DOHH2 (cell line): Measurements from ENCODE around the gene MPPED2.

ENCODE experiments used
- H3F3A ChIP-seq: fragments of 200-600 bp; sonication (generic), shearing (Covaris generic); 2 replicates; pipeline ENCODE4 v1.6.0; 2016; ENCODE audit warnings: antibody characterized with exemption, mild to moderate bottlenecking; ENCODE audit not compliant: control insufficient read depth, insufficient read depth
- H3K27ac ChIP-seq: fragments of 200-600 bp; sonication (generic); 2 replicates; pipeline ENCODE4 v1.5.1; 2014; ENCODE audit warnings: low read depth, mild to moderate bottlenecking, low read length, moderate library complexity
- H3K27me3 ChIP-seq: fragments of 200-600 bp; sonication (generic); 2 replicates; pipeline ENCODE4 v1.6.1; 2014; ENCODE audit warnings: mild to moderate bottlenecking, low read length, mixed read lengths; ENCODE audit not compliant: control insufficient read depth
- H3K36me3 ChIP-seq: fragments of 200-600 bp; sonication (generic); 2 replicates; pipeline ENCODE4 v1.6.1; 2014; ENCODE audit warnings: mild to moderate bottlenecking, low read length, moderate library complexity, mixed read lengths; ENCODE audit not compliant: control insufficient read depth
- H3K4me1 ChIP-seq: fragments of 200-600 bp; sonication (generic); 2 replicates; pipeline ENCODE4 v1.6.1; 2014; ENCODE audit warnings: mild to moderate bottlenecking, low read length, mixed read lengths; ENCODE audit not compliant: control insufficient read depth
- H3K4me2 ChIP-seq: fragments of 200-600 bp; sonication (generic); 2 replicates; pipeline ENCODE4 v1.6.0; 2014; ENCODE audit warnings: mild to moderate bottlenecking, low read length, moderate library complexity
- H3K4me3 ChIP-seq: fragments of 200-600 bp; sonication (generic); 2 replicates; pipeline ENCODE4 v1.5.1; 2014; ENCODE audit warnings: mild to moderate bottlenecking, low read length, mixed read lengths
- H3K79me2 ChIP-seq: fragments of 200-600 bp; sonication (generic); 2 replicates; pipeline ENCODE4 v1.6.1; 2014; ENCODE audit warnings: mild to moderate bottlenecking, low read length, mixed read lengths; ENCODE audit not compliant: control insufficient read depth
- H3K9me2 ChIP-seq: fragments of 200-600 bp; sonication (generic); replicated peaks from 2 replicates; pipeline ENCODE4 v1.6.1; 2014; ENCODE audit warnings: mild to moderate bottlenecking, low read length, mixed read lengths; ENCODE audit not compliant: control insufficient read depth
- H3K9me3 ChIP-seq: fragments of 200-600 bp; sonication (generic); 2 replicates; pipeline ENCODE4 v1.6.1; 2014; ENCODE audit warnings: antibody characterized with exemption, low read length, mixed read lengths; ENCODE audit not compliant: control insufficient read depth, insufficient read depth
- H4K20me1 ChIP-seq: fragments of 200-600 bp; sonication (generic); 2 replicates; pipeline ENCODE4 v1.6.0; 2014; ENCODE audit warnings: low read depth, mild to moderate bottlenecking, antibody characterized with exemption, low read length, moderate library complexity; ENCODE audit not compliant: control insufficient read depth, insufficient read depth
- EZH2phosphoT487 ChIP-seq: fragments of 200-600 bp; sonication (generic); IDR thresholded peaks from 2 replicates; pipeline ENCODE4 v1.6.1; 2017; ENCODE audit warnings: borderline replicate concordance, mild to moderate bottlenecking, antibody characterized with exemption, low read length, moderate library complexity, mixed read lengths
- TF ChIP-seq, protein P1 (sequence below): fragments of 200-600 bp; sonication (generic); IDR thresholded peaks from one replicate; pipeline ENCODE4 v1.5.1; 2014; ENCODE audit warnings: antibody characterized with exemption, mild to moderate bottlenecking, low read depth, low read length; ENCODE audit not compliant: poor library complexity, severe bottlenecking

Gene MPPED2

DNA sequence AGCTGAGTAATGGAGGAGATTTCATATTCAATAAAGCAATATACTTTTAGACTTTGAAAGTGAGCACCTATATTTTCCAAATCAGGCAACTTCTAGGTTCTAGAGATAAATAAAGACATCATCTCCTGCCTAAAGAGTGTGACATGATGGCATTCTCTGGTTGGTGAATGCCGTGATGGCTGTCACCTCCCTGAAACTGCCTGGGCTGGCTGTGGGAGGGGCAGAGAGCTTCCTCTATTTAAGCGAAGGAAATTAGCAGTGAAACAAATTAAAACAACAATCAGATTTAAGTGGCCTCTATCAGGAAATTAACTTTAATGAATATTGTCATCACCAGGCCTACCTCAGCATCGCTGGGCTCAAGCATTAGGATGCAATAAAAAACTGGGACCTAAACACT, 149.4 kb downstream of the MPPED2 start:
- no peaks in the 10 kb centered on the region for H3K9me2 ChIP-seq
- TF ChIP-seq, protein P1, sequence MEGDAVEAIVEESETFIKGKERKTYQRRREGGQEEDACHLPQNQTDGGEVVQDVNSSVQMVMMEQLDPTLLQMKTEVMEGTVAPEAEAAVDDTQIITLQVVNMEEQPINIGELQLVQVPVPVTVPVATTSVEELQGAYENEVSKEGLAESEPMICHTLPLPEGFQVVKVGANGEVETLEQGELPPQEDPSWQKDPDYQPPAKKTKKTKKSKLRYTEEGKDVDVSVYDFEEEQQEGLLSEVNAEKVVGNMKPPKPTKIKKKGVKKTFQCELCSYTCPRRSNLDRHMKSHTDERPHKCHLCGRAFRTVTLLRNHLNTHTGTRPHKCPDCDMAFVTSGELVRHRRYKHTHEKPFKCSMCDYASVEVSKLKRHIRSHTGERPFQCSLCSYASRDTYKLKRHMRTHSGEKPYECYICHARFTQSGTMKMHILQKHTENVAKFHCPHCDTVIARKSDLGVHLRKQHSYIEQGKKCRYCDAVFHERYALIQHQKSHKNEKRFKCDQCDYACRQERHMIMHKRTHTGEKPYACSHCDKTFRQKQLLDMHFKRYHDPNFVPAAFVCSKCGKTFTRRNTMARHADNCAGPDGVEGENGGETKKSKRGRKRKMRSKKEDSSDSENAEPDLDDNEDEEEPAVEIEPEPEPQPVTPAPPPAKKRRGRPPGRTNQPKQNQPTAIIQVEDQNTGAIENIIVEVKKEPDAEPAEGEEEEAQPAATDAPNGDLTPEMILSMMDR = no peak
- TF ChIP-seq EZH2phosphoT487 = no peak
- H3K4me1 ChIP-seq = no peaks in the 10 kb centered on the region
- no peaks in the 10 kb centered on the region for H3F3A ChIP-seq
- no peak overlapping the region for H3K27ac ChIP-seq
- no peaks in the 10 kb centered on the region for H3K27me3 ChIP-seq
- H3K4me2 ChIP-seq = no peak overlapping the region
- no peaks in the 10 kb centered on the region for H3K79me2 ChIP-seq
- no peaks in the 10 kb centered on the region for H4K20me1 ChIP-seq
- H3K36me3 ChIP-seq = no peaks in the 10 kb centered on the region
- no peak overlapping the region for H3K4me3 ChIP-seq
- H3K9me3 ChIP-seq = no peaks in the 10 kb centered on the region

DNA sequence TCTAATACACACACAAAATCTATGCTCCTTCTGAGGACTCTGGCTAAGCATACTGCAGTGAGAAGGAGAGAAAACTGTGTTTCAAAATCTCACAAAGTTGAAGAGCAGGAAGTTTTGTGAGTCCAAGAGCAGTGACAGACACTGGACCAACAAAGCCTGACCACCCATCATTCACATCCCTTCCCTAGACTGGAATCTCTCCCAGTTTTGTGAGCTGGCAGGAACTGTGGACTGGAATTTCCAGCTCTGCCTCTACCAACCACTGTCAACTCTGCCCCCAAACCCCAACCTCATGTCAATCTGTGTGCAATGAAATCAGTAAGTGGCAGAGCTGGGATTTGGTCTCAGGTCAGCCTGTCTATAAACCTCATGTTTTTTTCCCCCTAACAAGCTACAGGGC, 150.7 kb downstream of the MPPED2 start:
- H3K4me1 ChIP-seq = no peaks in the 10 kb centered on the region
- H3K9me2 ChIP-seq = no peaks in the 10 kb centered on the region
- H3K27me3 ChIP-seq = no peaks in the 10 kb centered on the region
- H3K79me2 ChIP-seq = no peaks in the 10 kb centered on the region
- TF ChIP-seq, protein P1 = no peak
- TF ChIP-seq EZH2phosphoT487 = no peak
- H3K9me3 ChIP-seq = no peaks in the 10 kb centered on the region
- no peaks in the 10 kb centered on the region for H4K20me1 ChIP-seq
- H3K4me3 ChIP-seq = no peak overlapping the region
- H3K36me3 ChIP-seq = no peaks in the 10 kb centered on the region
- no peak overlapping the region for H3K27ac ChIP-seq
- H3F3A ChIP-seq = no peaks in the 10 kb centered on the region
- H3K4me2 ChIP-seq = no peak overlapping the region

GRCh38 chr11:30434901-30435300, 151.3 kb downstream of the MPPED2 start:
- Histone ChIP-seq H4K20me1 (no peaks in the 10 kb centered on the region), H3K4me2 (no peak overlapping the region), H3K79me2 (no peaks in the 10 kb centered on the region), H3K36me3 (no peaks in the 10 kb centered on the region), H3K4me1 (no peaks in the 10 kb centered on the region), H3K9me2 (no peaks in the 10 kb centered on the region), H3K27me3 (no peaks in the 10 kb centered on the region), H3F3A (no peaks in the 10 kb centered on the region), H3K27ac (no peak overlapping the region), H3K9me3 (no peaks in the 10 kb centered on the region), H3K4me3 (no peak overlapping the region)
- TF ChIP-seq, protein P1 = no peak
- TF ChIP-seq EZH2phosphoT487 = no peak

- Histone ChIP-seq H4K20me1 (no peaks in the 10 kb centered on the region), H3K27ac (no peak overlapping the region), H3F3A (no peaks in the 10 kb centered on the region), H3K27me3 (no peaks in the 10 kb centered on the region), H3K79me2 (no peaks in the 10 kb centered on the region), H3K9me3 (no peaks in the 10 kb centered on the region), H3K9me2 (no peaks in the 10 kb centered on the region), H3K4me3 (no peak overlapping the region), H3K4me2 (no peak overlapping the region), H3K36me3 (no peaks in the 10 kb centered on the region), H3K4me1 (no peaks in the 10 kb centered on the region)
- TF ChIP-seq, protein P1 = no peak
- TF ChIP-seq EZH2phosphoT487 = no peak
Observed at GRCh38 chr11:30433831-30434230, 152.3 kb downstream of the MPPED2 start.
